ENCODE measurements around the gene SERPINA6.

DNA sequence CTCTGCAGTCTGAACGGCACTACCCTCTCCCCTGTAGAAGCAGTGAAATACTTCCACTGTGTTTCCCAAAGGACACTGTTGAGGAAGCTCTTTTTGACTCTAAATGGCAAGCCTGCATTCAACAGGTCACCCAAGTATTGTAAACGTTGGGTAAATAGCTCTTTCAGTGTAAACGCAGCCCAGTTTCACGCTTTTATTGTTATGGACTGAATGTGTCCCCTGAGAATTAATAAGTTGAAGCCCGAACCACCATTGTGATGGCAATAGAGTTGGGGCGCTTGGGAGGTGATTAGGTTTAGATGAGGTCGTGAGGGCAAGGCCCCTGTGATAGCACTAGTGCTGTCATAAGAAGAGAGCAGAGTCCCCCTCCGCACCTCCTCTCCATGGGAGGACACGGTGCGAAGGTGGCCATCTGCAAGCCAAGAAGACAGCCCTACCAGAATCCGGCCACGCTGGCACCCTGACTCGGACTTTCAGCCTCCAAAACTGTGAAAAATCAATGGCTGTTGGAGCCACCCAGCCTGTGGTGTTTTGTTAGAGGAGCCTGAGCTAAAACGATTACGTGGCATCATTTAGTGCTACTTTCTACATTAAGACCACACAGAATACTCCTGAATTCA lies 31.1 kb downstream of the SERPINA6 start:
- TF ChIP-seq, protein P1, sequence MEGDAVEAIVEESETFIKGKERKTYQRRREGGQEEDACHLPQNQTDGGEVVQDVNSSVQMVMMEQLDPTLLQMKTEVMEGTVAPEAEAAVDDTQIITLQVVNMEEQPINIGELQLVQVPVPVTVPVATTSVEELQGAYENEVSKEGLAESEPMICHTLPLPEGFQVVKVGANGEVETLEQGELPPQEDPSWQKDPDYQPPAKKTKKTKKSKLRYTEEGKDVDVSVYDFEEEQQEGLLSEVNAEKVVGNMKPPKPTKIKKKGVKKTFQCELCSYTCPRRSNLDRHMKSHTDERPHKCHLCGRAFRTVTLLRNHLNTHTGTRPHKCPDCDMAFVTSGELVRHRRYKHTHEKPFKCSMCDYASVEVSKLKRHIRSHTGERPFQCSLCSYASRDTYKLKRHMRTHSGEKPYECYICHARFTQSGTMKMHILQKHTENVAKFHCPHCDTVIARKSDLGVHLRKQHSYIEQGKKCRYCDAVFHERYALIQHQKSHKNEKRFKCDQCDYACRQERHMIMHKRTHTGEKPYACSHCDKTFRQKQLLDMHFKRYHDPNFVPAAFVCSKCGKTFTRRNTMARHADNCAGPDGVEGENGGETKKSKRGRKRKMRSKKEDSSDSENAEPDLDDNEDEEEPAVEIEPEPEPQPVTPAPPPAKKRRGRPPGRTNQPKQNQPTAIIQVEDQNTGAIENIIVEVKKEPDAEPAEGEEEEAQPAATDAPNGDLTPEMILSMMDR (IDR thresholded peaks at IDR 0.05) = no peak
- no peak for TF ChIP-seq POLR2A (IDR thresholded peaks at IDR 0.05)
- no peak for TF ChIP-seq EP300 (IDR thresholded peaks at IDR 0.05)

Data from ovary (tissue), 3 donors.